IMR-90 (cell line): ENCODE results near the gene SASH3.
A peak's percentile ranks its signal among the peaks of the same experiment; 100 is the strongest.

Experiments used
- CTCF ChIP-seq: conservative IDR thresholded peaks from 2 replicates; pipeline ENCODE4 v1.5.1; 2012; ENCODE audit warnings: mild to moderate bottlenecking, low read depth, low read length, improper control_type of control experiment
- ELK1 ChIP-seq: fragments of 150-350 bp; IDR thresholded peaks from 2 replicates; pipeline ENCODE4 v1.6.1; 2016; ENCODE audit warnings: low read depth, mild to moderate bottlenecking, low read length, moderate library complexity, borderline replicate concordance
- MAFK ChIP-seq: IDR thresholded peaks from 2 replicates; pipeline ENCODE4 v1.6.1; 2012; ENCODE audit warnings: low read depth, low read length, improper control_type of control experiment
- POLR2A ChIP-seq: IDR thresholded peaks from 2 replicates; pipeline ENCODE4 v1.6.1; 2012; ENCODE audit warnings: mild to moderate bottlenecking, low read depth, low read length

- no peak for TF ChIP-seq CTCF
- 0 out of 2 replicates have a peak, but pooled peaks have one; percentile 66 for TF ChIP-seq POLR2A
- TF ChIP-seq ELK1 = no peak
- TF ChIP-seq MAFK = no peak
These were observed 63.9 kb downstream of the SASH3 start, which contains the start of gene ZDHHC9 for GRCh38 chrX:129843459-129844306.
